ENCODE results near the gene THAP8.
"Not testable (repeated sequence)": the region's sequence is repeated elsewhere in the genome, so short reads cannot be mapped to it uniquely, and the experiment has no call there.

THAP8 gene

DNA sequence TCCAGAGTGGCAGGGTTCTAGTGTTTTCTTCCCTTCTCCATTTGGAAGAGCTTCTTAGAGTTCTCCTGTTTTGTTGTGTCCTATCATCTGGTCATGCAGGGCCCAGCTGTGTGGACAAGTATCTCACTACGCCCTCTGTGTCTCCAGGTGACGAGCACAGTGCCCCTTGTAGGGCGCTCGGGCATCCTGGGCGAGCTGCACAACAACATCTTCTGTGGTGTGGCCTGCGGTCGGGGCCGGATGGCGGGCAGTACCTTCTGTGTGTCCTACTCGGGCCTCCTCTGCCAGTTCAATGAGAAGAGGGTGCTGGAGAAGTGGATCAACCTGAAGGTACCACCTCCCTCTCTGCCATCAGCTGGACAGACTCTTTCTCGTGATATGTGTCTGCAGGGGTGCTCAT, 13.6 kb upstream of the THAP8 start:
- DNase-seq, result no peak

DNA sequence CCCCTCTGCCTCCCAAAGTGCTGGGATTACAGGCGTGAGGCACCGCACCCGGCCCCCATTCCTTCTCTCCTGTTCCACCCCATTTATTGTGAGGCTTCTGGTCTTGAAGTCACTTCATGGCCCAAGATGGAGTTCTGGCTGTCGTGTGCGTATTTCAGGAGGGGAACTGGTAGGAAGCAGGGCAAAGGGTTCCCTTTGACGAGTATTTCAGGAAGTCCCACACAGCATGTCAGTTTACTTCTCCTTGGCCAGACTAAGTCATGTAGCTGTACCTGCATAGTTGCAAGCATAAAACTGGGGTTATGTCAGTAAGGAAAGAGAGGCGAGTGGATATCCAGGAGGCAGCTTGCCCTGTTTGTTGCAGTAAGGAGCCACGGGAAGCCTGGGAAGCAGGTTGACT, 10.7 kb upstream of the THAP8 start:
- no peak for DNase-seq

DNA sequence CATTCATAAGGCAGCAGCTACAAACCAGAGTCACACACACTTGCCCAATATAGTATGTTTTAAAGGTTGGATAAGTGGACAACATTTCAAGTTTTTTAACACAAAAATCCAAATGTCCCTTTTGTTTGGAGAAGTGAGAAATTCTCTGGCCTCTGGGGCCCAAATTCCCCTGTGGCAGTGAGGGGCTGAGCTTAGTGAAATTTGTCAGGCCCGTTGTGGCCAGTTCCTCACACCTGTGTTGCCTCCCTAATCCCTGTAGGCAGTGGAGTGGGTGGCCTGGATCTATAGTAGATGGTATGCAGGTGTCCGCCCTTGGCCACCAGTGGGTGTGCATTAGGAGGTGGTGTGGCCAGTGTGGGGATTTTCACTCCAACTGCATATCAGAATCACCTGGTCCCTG, 7.3 kb upstream of the THAP8 start:
- no peak for DNase-seq

DNA sequence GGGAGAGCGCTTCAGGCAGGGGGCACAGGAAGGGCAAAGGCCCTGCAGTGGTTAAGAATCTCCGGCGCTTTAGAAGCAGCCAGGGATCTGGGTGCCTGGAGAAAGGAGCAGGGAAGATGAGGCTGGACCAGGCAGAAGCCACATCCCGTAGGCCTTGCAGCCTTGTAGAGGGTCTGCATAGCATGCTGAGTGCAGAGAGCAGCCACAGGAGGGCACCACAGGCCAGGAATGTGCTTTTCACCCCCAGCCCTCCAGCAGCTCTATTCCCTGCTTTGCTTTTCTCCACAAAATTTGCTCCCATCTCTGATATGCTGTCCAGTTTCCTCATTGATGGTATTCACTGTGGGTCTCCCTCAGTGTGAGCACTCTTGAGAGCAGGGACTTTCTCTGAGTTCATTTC, 6.3 kb upstream of the THAP8 start:
- peak; percentile 28 for DNase-seq

DNA sequence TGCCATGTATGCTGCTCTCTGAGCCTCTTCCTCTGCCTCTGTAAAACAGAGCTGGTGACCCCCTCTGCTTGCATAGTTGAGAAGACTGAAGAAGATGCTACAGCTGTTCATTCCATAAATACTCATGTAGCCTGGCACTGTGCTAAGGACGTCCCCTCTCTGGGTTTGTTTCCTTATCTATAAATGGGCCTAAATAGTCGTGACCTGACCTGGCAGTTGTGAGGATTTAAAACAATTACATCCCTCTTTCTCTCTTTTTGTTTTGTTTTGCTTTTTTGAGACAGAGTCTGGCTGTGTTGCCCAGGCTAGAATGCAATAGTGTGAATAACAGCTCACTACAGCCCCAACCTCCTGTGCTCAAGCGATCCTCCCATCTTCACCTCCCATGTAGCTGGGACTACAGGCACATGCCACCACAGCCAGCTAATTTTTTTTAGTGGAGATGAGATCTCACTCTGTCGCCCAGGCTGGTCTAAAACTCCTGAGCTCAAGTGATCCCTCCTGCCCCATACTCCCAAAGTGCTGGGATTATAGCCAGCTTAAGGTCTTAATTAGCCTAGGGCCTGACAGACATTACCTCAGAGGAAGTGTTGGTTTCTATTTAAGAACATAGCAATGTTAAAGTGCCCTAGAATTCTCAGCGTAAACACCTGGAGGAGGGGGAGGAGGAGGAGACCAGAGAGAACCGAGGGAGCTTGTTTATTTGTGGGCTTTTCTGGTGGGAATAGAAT, 5.3 kb upstream of the THAP8 start:
- DNase-seq, result no peak

DNA sequence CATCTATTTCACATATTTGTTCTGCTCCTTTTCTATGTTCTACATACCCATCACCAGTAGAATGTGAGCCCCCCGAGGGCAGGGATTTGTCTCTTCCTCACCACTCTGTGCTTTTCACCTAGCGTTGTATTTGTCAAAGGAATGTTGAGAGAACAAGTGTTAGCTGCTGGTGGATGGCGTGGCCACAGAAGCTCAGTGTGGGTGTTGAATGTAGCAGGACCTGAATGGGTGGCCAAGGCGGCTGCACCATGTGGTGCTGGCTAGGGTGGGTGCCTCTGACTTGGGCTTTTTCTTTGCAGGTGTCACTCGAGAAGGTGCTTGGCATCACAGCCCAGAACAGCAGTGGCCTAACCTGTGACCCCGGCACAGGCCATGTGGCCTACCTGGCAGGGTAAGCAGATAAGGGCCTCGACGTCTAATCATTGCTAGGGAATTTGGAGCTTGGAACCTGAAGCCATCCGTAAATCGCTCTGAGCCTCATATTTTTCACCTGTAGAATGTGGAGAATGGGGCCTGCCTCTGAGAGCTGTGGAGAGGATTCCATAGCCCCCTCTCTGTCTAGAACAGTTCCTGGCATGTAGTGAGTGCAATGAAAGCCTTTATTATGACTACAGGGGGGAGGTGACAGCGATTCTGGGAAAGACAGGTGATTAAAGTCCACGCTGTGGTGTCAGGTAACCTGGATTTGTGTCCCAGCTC, 4.5 kb upstream of the THAP8 start:
- no peak for DNase-seq

DNA sequence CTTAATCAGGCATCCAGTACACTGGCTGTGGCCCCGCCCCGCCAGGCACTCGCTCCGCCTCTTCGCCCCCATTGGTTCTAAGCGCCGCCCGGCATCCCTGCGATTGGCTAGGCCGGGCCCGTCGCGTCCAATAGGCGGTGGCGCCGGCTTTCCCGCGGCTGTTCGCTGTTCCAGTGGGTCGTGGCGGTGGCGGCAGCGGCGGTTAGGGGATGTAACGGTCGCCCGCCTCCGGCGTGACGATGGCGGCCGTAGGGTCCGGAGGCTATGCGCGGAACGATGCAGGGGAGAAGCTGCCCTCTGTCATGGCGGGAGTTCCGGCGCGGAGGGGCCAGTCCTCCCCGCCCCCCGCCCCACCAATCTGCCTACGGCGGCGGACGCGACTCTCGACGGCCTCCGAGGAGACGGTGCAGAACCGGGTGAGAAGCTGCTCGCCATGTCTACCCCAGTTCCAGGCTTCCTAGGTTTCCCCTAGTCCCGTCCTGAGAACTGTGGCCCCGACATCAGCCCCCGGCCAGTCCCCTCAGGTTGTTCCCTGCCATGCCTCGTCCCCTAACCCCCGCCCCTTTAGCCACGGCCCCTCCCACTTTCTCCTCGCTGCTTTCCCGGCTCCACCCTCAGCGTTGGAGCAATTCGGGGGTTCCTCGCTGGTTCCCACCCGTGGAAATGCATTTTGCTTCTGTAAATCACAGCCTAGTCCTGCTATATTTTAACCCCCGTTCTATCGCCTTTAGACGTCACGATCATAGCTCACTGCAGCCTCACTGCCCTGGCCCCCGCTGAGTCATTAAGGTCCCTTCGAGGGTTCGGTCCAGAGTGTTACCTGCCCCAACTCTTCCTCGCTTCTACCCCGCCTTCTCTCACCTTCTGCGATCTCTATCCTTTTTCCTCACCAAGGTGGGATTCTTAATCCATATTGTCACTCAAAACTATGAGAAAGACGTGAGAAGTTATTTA, 925 bp upstream of the THAP8 start, which contains the start of gene WDR62:
WDR62 (plus strand) TSS at position 165 of the 954 bp plus-strand sequence; CDS start at position 240, 75 bp downstream.
- peak; percentile 89 for DNase-seq

DNA sequence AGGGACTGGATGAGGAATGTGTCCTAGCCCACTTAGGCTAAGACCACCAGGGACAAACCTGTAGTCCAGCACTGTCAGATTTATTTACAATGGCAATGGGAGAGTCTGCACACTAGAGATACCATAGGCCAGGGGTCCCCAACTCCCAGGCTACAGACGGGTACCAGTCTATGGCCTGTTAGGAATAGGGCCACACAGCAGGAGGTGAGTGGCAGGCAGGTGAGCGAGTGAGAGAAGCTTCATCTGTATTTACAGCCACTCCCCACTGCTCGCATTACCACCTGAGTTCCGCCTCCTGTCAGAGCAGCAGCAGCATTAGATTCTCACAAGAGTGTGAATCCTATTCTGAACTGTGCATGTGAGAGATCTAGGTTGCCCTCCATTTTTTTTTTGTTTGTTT, 2.4 kb downstream of the THAP8 start:
- no peak for DNase-seq

DNA sequence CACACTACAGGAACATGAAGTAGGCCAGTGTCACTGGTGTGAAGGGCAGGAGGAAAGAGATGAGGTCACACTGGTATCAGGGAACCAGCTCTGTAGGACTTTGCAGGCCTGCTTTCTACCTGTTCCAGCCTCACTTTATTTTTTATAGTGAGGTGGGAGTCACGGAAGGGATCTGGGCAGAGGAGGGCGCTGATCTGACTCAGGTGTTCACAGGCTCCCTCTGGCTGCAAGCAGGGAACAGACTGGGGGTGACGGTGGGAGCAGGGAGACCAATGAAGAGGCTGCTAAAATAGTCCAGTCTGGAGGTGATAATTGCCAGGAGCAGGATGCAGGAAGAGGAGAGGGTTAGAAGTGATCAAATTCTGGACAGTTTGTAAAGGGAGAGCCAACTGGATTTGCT, 2.8 kb downstream of the THAP8 start:
- DNase-seq, result no peak

DNA sequence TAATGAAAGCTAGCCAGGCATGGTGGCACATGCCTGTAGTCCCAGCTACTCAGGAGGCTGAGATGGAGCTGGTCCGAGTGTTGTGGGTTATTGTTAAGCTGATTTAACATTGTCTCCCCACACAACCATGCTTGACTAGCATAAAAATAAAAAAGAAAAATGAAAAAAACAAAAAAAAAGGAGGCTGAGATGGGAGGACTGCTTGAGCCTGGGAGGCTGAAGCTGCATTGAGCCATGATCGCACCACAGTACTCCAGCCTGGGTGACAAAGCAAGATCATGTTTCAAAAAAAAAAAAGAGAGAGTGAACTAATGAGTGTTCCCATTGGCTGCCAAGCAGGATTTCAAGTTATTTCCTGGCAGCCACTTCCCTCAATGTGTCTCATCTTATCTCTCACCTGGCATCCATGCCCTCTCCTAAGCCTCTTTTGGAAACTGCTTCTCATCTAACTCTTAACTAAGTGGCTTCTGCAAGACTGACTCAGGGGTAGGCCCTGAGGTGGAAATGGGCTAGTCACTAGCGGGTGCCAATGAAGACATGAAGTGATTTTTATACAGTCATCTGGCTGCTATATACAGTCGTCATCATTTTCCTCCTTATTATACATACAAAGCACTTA, 4.9 kb downstream of the THAP8 start:
- no peak for DNase-seq

DNA sequence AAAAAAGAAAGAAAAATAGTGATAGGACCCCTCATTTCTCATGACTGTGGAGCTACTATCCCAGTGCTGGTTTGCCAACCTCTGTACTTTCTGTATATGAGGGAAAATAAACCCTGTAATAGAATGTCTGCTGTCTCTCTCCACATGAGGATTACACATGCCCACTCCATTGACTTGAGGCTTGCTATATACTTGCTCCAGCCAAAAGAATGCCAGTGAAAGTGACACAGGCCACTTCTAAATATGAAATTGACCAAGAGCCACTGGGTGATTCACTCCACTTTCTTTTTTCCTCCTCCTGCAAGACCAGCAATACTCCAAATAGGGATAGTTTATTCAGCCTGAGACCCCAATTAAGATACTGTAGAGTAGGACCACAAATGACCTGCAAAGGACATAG, 6.2 kb downstream of the THAP8 start:
- DNase-seq, result no peak

DNA sequence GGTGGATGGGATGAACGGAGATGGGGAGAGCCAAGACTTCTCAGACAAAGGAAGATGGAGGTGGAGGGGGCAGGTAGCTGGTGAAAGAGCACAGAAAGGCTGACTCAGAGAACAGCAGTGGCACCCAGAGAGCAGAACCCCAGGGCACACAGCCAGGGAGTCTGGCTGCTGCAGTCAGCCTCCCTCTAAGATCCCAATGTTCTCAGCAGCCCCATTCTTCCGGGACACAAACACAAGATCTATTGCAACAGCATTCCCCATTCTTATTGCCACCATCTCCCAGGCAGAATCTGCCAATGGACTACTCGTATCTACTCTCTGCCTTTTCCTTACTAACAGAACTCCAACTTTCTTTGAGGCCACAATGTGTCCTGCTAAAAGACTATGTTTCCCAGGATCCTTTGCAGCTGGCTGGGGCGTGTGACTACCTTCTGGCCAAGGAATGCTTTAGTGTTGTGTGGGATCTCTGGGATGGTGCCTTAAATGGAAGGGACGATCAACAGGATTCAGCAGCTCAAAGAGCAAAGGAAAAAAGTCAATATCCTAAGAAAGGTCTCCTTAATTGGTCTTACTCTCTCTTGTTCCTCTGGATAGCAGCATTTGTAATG, 7.5 kb downstream of the THAP8 start:
- DNase-seq, result no peak

DNA sequence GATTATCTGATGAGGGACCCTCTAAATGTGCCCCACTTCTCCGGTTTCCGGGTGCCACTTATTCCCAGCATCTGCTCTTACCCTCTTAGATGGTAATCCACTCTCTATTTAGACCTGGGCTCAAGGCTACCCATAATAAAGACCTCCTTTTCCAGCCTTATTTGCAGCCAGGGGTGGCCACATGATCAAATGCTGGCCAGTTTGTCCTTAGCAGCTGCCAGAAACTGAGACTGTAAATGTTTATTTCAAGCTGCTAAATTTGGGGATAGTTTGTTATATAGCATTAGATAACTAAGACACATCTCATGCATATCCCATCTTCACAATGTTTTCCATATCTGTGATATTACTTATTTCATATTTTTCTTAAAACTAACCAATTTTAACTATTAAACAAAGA, 10.1 kb downstream of the THAP8 start:
- DNase-seq, result no peak

DNA sequence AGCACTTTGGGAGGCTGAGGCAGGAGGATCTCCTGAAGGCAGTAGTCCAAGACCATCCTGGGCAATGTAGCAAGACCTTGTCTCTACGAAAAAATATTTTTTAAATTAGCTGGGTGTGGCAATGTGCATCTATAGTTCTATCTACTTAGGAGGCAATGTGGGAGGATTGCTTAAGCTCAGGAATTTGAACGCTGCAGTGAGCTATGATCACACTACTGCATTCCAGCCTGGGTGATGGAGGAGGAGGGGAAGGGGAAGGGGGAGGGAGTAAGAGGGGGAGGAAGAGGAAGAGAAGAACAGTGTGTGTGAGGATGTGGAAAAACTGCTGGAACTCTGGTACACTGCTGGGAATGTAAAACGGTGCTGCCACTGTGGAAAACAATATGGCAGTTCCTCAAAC, 12.3 kb downstream of the THAP8 start:
- no peak for DNase-seq

DNA sequence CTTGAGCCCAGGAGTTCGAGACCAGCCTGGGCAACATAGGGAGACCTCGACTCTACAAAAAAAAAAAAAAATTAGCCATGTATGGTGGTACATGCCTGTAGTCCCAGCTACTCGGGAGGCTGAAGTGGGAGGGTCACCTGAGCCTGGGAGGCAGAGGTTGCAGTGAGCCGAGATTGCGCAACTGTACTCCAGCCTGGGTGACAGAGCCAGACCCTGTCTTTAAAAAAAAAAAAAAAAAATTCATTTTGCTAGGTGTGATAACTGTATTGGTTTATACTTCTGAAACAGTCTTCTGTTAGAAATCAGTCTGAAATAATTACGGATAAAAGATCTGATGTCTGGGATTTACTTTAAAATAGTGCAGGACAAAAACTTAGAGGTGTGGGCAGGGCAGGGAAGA, 13.0 kb downstream of the THAP8 start:
- DNase-seq, result not testable (repeated sequence)

DNA sequence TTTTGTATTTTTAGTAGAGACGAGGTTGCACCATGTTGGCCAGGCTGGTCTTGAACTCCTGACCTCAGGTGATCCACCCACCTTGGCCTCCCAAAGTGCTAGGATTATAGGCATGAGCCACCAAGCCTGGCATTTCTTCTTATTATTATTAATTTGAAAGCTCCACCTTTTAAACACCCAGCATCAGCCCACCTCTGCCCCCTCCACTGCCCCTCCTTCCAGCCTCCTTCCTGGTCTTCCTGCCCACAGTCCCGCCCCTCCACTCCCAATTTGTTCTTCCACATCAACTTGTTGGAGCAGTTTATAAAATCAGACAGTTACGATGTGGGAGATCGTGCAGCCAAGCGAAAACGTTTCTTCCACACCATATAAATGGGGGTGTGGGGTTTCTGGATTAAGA, 13.6 kb downstream of the THAP8 start:
- DNase-seq, result no peak

DNA sequence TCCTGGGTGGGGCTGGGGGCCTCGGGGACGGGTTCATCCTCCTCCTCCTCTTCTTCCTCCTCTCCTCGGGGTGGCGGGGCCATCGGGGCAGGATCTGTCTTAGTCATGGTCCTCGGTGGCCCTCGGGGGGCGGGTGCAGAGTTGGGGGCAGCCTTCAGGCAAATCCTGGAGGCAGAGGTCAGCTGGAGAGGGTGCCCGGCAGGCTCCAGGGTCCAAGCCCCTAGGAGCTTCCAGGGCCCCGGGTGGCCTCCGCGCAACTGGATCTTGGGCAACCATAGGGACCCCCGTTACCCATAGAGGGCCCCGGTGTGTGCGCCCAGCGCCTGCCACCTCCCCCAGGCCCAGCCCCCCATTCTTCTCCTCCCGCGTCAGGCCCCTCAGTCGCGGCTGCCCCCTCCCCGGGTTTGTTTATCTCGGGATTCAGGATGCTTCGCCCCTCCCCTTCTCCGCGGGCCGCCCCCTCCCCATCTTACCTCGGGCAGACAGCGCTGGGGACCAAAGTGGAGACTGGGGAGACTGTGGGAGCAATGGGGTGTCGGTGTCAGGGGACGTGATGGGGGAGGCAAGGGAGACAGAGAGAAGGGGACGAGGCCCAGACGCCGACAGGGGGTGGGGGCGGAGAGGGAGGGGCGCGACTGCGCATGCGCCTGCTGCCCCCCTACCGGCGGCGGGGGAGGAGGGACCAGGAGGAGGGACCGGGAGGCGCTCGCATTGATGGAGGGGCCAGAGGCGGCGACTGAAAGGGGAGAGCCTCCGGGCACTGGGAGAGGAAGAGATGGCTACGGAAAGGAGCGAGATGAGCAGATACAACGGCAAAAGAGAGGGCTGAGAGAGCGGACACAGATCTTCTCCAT, 21.6 kb downstream of the THAP8 start, which contains the start of gene CLIP3:
CLIP3 (minus strand) TSS at position 623 of the 854 bp plus-strand sequence; CDS start at position 107, 516 bp downstream.
- no peak for DNase-seq

DNA sequence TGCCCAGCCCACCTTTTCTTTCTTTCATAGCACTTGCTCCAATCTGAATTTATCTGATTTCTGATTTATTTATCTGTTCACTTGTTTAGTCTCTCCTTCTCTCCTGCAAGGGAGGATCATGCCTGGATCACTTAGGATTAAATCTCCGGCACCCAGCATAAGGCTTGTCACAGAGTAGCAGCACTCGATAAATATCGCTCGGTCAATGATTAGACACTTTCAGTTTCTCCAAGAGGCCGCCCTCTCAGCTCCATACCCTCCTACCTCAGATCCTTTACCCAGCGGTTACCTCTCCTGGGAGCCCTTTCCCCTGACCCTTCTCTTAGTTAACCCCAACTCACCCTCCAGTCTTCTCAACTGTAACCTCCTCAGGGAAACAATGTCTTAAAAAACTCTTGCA, 22.8 kb downstream of the THAP8 start:
- no peak for DNase-seq

DNA sequence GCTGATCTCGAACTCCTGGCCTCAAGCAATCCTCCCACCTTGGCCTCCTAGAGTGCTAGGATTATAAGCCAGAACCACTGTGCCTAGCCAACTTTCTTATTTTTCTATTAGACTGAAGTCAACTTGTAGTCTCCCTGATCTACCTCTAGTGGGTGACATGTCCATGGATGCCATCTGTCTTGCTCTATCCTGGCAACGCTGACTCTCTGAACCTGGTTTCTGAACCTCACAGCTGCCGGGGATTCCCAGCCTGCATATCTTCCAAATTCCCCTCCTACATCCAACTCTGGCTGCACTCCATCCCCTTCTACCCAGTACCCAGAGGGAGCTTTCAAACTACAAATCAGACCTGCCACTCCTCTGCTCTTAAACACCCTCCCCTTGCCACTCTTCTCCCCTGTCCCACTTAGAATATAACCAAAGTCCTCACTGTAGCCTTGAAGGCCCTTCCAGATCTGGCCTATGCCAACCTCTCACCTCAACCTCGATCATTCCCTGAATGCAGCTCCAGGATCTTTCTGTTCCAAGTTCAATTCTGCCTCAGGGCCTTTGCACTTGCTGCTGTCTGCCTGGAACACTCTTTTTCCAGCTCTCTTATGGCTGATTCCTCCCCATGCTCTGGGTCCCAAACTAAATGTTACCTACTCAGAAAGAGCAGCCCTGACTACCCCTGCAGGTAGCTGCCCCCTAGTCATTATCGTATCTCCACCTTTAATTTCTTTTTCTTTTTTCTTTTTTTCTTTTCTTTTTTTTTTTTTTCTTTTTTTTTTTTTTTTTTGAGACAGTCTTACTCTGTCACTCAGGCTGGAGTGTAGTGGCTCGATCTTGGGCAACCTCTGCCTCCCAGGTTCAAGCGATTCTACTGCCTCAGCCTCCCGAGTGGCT, 23.6 kb downstream of the THAP8 start:
- DNase-seq, result no peak

DNA sequence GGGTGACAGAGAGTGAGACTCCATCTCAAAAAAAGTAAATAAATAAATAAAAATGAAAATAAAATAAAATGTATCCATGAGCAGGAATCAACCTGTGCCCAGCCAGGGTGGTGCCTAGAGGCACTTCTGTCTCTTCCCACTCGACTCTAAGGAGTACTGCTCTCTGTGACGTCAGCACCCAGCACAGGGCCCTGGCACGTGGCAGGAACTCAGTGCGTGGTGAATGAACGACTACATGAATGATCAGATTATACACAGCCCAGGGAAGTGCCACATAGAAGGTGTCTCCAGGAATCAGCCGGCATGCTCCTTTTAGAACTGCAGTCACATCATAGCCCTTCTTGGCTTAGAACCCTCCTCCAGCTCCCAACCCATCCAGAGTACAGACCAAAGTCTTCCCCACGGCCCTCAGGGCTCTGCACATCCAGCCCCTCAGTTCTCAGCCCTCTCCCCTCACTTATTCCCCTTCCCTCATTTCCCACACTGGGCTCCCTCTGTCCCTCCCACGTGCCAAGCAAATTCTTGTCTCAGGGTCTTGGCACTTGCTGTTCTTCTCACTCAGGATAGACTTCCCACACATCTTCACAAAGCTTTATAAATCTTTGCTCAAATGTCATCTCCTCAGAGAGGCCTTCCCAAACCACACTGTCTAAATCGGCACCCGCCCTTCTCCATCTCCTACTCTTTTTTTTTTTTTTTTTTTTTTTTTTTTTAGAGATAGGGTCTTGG, 25.6 kb downstream of the THAP8 start:
- no peak for DNase-seq

Data from amniotic stem cell (primary cell).